ENCODE measurements around the gene FCHO2.

The FCHO2 gene

GRCh38 chr5:73112359-73112758, 156.5 kb downstream of the FCHO2 start:
- DNase-seq (ENCODE audit: low spot score), result no peak

- DNase-seq (ENCODE audit: low spot score), result no peak
Observed at GRCh38 chr5:73114044-73114688, 158.3 kb downstream of the FCHO2 start.

- DNase-seq (ENCODE audit: low spot score), result no peak
Observed at GRCh38 chr5:73115399-73116051, 159.7 kb downstream of the FCHO2 start.

GRCh38 chr5:73116506-73116905, 160.7 kb downstream of the FCHO2 start:
- DNase-seq (ENCODE audit: low spot score), result no peak

GRCh38 chr5:73117088-73117740, 161.4 kb downstream of the FCHO2 start:
- no peak for DNase-seq (ENCODE audit: low spot score)

GRCh38 chr5:73118391-73118973, 162.6 kb downstream of the FCHO2 start:
- no peak for DNase-seq (ENCODE audit: low spot score)

DNA sequence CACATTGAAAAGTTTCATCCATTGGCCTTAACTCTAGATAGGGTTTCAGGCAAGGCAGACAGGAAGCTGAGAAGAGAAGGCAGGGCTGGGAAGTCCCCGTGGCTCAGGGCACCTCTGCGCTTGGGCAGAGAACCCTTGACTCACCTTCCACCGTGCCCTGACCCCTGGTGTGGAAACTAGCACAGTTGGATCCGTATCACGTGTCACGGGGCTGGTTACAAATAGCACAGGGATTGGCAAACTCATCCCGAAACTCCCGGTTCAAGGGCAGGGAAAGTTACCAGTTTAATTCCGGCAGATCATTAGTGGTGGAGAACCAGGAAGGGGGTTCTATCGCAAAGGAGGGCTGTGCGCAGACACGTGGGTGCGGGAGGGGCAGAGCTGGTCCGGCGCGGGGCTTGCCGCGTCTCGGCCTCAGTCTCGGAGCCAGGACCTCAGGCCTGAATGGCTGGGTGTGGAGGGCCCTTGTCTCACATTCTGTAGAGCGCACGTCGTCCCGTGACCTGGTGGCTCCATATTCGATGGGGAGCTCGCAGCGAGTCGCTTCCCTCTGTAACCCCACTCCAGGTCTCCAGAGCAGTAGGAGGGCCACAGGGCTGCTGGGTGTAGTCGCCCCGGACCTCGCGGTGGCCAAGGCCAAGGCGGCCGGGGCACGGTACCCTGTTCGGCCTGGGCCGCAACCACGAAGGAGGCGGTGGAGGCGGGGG, 163.8 kb downstream of the FCHO2 start:
- DNase-seq (ENCODE audit: low spot score), result no peak

DNA sequence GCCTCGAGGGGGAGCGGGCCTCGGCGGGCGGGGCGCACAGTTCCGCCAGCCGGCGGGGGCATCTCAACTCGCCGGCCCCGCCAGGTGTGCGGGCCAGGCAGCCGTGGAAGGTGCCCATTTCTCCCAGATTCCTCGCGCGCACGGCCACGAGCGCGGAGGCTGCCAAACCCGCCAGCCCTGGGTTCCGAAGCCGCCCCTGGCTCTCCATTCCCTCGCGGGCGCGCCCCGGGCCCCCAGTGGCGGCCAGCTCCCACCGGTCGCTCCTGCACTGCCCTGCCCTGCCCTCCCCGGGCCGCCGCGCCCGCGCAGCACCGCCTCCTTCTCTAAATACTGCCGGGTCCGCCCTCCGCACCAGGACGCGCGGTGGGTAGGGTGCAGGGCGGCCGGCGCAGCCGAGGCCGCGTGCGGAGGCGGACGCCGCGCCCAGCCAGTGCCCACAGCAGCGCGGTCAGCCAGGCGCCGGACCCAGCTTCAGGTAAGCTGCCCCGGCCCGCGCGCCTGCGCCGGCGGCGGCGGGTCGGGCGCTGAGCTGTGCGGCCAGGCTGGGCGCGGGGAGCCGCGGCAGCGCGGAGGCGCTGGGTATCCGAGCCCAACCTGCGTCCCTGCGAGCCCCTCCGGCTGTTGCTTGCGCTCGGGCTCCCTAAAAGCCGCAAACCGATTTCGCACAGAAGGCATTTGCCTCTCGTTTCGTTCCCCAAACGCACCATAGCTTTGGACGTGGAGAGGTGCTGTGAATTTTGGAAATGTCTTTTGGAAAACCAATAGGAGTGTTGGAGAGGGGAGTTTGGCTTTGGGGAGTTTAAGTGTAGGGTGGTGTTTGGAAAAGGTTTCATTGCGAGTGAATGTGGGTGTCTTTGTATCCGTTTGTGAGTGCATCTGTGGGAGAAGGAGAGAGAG, 164.6 kb downstream of the FCHO2 start, which contains the start of gene TMEM171:
Gene TMEM171 (plus strand): TSS at position 354 of the 897 bp plus-strand sequence. CDS start 2,799 bp downstream, outside the sequence.
- DNase-seq (ENCODE audit: low spot score), result no peak

DNA sequence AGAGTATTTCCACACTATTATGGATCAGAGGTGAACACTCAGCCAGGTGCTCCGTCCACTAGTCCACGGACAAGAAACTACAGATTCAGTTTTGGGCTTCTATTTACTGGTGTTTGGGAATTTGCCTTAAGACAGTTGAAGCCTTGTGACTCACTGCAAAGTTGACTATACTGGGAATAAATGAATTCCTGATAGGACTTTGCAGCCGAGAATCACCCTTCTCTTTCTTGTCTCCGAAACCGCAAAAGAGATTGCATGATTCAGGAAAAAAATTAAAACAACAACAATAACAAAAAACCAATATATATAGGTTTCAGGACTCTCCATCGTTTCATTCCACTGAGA, 165.2 kb downstream of the FCHO2 start:
- DNase-seq (ENCODE audit: low spot score), result no peak

GRCh38 chr5:73122875-73123810, 167.3 kb downstream of the FCHO2 start:
- DNase-seq (ENCODE audit: low spot score), result no peak

DNA sequence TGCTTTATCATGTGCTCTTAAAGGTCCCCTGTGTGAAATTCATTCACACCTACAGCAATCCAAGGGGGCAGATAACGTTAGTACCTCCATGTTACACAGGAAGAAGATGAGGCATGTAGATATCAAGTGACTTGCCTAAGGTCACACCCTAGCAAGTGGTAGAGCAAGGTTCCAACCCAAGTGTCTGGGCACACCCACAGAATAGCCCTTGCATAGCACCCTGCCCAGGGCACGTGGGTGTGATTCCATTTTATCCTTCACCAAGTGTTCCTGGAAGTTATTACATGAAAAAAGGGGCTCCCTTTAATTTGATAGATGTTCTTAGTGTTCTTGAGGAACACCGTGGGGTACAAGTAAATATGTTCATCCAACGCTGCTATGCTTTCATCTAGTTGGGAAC, 169.4 kb downstream of the FCHO2 start:
- DNase-seq (ENCODE audit: low spot score), result no peak

GRCh38 chr5:73126381-73126780, 170.5 kb downstream of the FCHO2 start:
- DNase-seq (ENCODE audit: low spot score), result no peak

DNA sequence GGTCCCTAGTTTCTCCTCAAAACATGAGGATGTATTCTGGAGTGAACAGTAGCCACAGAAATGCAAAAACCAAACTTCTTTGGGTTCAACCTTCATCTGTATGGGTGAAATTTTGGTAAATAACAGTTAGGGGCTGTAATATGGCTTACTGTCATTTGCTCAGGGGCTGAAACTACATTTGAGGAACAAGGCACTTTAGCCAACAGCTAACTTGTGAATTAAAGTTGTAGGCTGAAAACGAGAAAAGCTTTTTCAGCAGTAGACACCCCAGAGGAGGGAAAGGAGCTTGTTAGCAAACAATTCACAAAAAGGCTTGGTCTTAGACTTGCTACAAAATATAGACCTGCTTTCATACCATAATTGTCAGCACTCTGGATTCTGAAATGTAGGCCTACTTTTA, 171.1 kb downstream of the FCHO2 start:
- no peak for DNase-seq (ENCODE audit: low spot score)

DNA sequence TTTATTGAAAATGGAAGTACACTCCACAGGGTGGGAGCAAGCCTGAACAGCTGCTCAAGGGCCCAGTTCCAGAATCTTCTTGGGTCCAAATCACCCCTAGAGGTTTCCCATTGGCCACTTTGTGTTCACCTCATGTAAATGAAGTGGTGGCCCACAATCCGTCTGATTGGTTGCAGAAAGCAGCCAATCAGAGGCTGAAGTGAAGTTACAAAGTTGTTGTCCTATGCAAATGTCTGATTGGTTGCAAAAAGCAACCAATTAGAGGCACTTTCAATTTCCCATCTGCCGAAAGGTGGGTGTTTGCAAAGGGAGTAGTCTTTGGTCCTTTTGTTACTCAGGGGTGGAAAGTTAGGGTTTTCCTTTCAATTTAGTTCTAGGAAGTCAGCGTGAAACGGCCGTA, 173.3 kb downstream of the FCHO2 start:
- DNase-seq (ENCODE audit: low spot score), result no peak

DNA sequence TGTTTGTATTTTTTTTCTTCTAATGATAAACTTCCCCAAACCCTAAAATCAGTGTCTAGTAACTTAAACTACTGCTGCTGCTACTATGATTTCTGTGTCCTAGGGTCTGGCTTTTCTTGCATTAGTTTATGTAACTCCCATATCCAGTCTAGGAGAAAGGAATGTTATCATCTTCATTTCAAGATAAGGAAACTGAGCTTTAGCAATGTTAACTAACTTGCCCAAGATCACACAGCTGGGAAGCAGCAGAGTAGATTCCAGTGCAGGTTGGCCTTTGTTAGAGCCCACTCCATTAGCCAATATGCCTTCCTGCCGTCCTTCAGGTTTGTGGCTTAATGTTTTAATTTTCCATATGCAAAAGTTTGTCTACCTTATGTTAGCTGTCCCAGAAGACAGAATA, 175.0 kb downstream of the FCHO2 start:
- DNase-seq (ENCODE audit: low spot score), result no peak

GRCh38 chr5:73131711-73132425, 176.0 kb downstream of the FCHO2 start:
- DNase-seq (ENCODE audit: low spot score), result no peak

GRCh38 chr5:73132759-73133158, 176.9 kb downstream of the FCHO2 start:
- no peak for DNase-seq (ENCODE audit: low spot score)

GRCh38 chr5:73135021-73135420, 179.2 kb downstream of the FCHO2 start:
- DNase-seq (ENCODE audit: low spot score), result no peak

GRCh38 chr5:73135429-73136054, 179.7 kb downstream of the FCHO2 start:
- no peak for DNase-seq (ENCODE audit: low spot score)
